ENCODE data around the gene BPIFB6.
"Not testable (repeated sequence)": the region's sequence is repeated elsewhere in the genome, so short reads cannot be mapped to it uniquely, and the experiment has no call there.

Gene BPIFB6

DNA sequence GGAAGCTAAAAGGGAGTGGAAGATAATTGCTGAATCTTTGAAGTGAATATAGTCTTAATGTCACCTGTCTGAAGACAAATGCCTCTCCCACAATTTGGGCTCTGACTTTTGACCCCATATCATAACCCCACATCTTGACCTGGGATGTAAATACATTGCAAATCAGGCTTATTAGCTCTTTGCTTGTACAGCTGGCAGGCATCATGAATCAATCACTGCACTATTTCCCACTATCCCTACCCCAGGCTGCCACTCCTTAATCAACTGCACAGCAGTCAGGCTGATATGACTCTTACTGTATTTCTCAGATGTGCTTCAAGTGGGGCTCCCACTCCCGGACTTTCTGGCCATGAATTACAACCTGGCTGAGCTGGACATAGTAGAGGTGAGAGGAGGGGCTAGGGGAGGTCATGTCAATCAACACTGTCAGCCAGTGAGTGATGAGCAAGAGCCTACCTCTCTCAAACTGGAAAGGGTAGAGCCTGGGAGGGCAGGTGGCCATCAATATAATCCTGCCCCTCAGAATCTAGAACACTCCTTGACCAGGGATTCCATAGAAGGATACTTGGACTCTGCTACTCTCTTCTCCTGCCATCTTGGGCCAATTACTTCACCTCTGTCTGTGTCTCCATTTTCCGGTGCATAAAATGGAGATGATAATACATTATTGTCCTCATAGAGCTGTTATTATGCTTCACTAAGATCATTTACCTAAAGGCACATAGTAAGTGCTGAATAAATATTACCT, 11.7 kb downstream of the BPIFB6 start:
- no peak for TF ChIP-seq CTCF (IDR thresholded peaks at IDR 0.05; ENCODE audit: control insufficient read depth, insufficient read depth, low read depth, low read length, missing control alignments)
- no peak overlapping the region for H3K4me3 ChIP-seq (ENCODE audit: control insufficient read depth, low read depth, low read length)
- DNase-seq (ENCODE audit: low read depth): no peak

DNA sequence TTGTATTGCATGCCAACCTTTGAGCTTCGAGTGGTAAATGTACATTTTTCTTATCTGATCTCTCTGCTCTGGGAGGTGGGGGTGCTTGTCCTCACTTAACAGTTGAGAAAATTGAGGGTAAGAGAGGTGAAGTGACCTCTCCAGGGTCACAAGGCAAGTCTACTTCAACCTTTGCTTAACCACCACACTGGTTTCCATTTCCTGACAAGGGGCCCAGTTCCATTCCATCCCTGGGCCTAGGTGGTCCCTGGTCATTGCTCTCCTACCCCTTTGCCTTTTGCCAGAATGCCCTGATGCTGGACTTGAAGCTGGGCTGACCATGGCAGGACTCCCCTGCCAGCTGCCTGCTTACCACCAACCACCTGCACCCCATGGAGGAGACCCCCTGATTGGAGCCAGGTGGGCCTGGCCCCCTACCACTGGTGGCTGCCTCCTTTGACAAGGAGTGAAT, 12.3 kb downstream of the BPIFB6 start:
- no peak overlapping the region for H3K4me3 ChIP-seq (ENCODE audit: control insufficient read depth, low read depth, low read length)
- DNase-seq (ENCODE audit: low read depth): no peak
- TF ChIP-seq CTCF (IDR thresholded peaks at IDR 0.05; ENCODE audit: control insufficient read depth, insufficient read depth, low read depth, low read length, missing control alignments): no peak

DNA sequence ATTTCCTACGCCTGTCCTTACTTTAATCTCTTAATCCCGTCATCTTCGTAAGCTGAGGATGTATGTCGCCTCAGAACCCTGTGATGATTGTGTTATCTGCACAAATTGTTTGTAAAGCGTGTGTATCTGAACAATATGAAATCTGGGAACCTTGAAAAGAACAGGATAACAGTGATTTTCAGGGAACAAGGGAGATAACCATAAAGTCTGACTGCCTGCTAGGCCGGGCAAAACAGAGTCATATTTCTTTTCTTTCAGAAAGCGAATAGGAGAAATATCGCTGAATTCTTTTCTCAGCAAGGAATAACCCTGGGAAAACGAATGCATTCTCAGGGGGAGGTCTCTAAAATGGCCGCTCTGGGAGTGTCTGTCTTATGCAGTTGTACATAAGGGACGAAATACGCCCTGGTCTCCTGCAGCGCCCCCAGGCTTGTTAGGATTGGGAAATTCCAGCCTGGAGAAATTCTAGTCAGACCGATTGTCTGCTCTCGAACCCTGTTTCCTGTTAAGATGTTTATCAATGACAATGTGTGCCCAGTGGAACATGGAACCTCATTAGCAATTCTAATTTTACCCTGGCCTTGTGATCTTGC, 13.8 kb downstream of the BPIFB6 start:
- H3K4me3 ChIP-seq (ENCODE audit: control insufficient read depth, low read depth, low read length); DNase-seq (ENCODE audit: low read depth): not testable (repeated sequence)

DNA sequence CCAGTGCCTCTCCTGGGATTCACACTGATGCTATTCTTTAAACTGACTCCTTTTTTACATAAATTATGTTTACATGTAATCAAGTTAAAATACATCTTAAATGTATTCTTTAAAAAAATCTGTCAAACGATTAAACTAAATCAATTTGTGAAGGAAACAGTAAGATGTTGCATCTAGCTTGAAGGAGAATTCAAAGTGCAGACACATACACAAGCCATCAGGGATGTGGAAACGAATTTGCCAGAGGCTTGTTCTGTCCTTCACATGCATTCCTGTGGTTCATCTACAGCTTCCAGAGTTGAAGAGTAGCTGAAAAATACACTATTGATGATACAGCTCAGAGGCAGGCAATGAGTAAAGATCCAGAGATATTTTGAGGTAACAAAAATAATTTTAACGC, 15.0 kb downstream of the BPIFB6 start:
- no peak for DNase-seq (ENCODE audit: low read depth)
- H3K4me3 ChIP-seq (ENCODE audit: control insufficient read depth, low read depth, low read length): no peak overlapping the region
- TF ChIP-seq CTCF (IDR thresholded peaks at IDR 0.05; ENCODE audit: control insufficient read depth, insufficient read depth, low read depth, low read length, missing control alignments): no peak

- TF ChIP-seq CTCF (IDR thresholded peaks at IDR 0.05; ENCODE audit: control insufficient read depth, insufficient read depth, low read depth, low read length, missing control alignments): no peak
- DNase-seq (ENCODE audit: low read depth): no peak
- H3K4me3 ChIP-seq (ENCODE audit: control insufficient read depth, low read depth, low read length): no peak overlapping the region
Measured at GRCh38 chr20:33051333-33051732, 19.9 kb downstream of the BPIFB6 start.

GRCh38 chr20:33053291-33054106, 22.1 kb downstream of the BPIFB6 start, which contains the start of gene BPIFB3:
Gene BPIFB3 (plus strand): TSS chr20:33053903. CDS start chr20:33055436, 1,533 bp downstream.
- no peak for TF ChIP-seq CTCF (IDR thresholded peaks at IDR 0.05; ENCODE audit: control insufficient read depth, insufficient read depth, low read depth, low read length, missing control alignments)
- DNase-seq (ENCODE audit: low read depth): no peak
- H3K4me3 ChIP-seq (ENCODE audit: control insufficient read depth, low read depth, low read length): no peak within 1 kb of the TSS

GRCh38 chr20:33054381-33054780, 22.9 kb downstream of the BPIFB6 start:
- H3K4me3 ChIP-seq (ENCODE audit: control insufficient read depth, low read depth, low read length): no peak overlapping the region
- no peak for DNase-seq (ENCODE audit: low read depth)
- no peak for TF ChIP-seq CTCF (IDR thresholded peaks at IDR 0.05; ENCODE audit: control insufficient read depth, insufficient read depth, low read depth, low read length, missing control alignments)

Measured in AG09309 (cell line).